ENCODE results near the gene RYR3. TPM values are rescaled to one million over a fixed set of nuclear protein-coding genes. Genes with fewer than 3 reads are reported as not detected.

RYR3 gene
- total RNA-seq, 4 donors from 2014 or later = 1.5 to 7.3 (median 1.9) TPM

DNA sequence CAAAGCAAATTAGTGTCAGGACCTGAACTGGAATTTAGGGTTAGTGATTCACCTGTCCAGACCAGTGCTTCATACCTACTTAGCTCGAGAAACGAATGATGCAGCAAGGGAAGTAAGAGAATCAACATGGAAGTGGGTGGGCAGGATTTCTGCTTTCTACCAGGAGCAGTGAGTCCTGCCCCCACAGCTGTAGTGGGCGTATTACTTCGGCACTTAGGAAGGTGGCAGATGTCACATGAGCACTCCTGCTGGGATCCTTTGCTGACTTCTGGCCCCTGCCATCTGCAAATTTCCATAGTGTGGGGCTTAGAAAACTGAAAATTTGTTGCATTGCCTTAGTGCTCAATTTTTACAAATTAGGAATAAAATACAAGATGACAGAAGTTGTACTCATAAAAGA is 31.2 kb downstream of the RYR3 start:
- TF ChIP-seq, protein P1, sequence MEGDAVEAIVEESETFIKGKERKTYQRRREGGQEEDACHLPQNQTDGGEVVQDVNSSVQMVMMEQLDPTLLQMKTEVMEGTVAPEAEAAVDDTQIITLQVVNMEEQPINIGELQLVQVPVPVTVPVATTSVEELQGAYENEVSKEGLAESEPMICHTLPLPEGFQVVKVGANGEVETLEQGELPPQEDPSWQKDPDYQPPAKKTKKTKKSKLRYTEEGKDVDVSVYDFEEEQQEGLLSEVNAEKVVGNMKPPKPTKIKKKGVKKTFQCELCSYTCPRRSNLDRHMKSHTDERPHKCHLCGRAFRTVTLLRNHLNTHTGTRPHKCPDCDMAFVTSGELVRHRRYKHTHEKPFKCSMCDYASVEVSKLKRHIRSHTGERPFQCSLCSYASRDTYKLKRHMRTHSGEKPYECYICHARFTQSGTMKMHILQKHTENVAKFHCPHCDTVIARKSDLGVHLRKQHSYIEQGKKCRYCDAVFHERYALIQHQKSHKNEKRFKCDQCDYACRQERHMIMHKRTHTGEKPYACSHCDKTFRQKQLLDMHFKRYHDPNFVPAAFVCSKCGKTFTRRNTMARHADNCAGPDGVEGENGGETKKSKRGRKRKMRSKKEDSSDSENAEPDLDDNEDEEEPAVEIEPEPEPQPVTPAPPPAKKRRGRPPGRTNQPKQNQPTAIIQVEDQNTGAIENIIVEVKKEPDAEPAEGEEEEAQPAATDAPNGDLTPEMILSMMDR (IDR thresholded peaks at IDR 0.05; ENCODE audit: low read depth) = no peak

DNA sequence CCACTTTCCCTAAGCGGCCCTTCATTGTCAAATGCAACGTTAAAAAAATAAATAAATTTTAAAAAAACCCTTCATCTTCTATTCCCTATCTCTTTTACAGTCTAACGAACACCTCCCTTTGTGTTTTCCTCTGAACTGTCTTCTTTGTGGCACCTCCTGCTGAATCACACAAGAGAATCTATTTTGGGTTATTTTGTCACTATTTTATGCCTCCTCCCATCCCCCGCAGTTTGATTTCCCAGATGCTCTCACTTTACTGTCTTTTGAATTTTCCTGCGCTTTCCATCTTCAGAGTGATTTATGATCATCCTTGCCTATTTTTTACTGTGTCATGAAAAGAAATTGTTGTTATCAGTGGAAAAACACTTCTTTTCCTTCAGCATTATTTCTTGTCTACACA is 32.5 kb downstream of the RYR3 start:
- TF ChIP-seq, protein P1 (IDR thresholded peaks at IDR 0.05; ENCODE audit: low read depth) = no peak

DNA sequence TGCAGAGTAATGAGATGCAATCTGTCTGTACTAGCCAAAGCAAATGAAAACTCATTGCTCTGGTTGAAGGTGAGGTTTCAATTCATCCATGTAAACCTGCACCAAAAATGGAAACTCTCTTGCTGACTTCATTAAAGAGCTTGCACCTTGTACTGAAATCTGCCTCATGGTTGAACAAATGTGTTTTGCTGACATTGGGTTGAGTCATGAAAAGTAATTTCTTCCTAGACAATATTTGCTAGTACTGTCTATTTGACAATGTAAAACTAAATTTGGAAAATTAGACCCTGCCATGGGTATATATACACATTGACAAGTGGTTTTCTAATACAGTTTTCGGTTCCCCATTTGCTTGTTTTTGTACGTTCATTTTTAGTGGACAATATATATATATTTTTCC is 33.3 kb downstream of the RYR3 start:
- TF ChIP-seq, protein P1 (IDR thresholded peaks at IDR 0.05; ENCODE audit: low read depth) = no peak

DNA sequence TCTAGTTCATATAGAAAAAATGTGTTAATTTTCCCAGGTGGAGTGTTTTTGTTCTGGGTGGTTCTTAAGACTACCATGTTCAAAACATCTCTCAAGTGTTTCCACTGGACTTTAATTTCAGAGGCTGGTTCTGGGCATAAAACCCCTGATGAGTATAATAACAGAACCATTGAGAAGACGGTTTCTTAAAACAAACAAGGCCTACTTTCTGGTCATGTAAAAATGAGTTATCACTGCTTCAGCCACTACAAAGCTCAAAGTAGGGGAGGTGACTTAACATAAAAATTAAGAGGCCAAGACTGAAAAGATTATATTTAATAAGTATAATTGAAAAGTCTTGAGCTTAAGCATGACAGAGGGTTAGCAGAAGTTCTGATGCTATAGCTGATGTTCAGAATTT is 33.8 kb downstream of the RYR3 start:
- TF ChIP-seq, protein P1 (IDR thresholded peaks at IDR 0.05; ENCODE audit: low read depth) = no peak

DNA sequence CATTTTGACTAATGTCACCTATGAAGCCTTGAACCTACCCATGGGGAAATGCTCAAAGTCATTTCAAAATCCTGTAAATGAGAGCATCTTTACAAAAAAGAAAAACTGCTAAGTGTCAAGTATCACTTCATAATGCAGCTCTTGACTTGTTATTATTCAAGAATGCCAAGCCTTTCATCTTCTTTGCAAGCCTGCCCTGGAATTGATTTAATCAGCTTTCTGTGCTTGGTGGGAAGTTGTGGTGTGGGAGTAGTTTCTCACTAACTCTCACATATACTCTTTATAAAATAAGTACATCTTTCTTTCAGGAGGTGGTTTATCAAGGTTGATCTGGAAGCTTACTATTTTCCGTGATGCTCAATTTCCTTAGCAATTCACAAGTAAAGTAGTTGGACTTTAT is 43.6 kb downstream of the RYR3 start:
- TF ChIP-seq, protein P1 (IDR thresholded peaks at IDR 0.05; ENCODE audit: low read depth) = no peak

DNA sequence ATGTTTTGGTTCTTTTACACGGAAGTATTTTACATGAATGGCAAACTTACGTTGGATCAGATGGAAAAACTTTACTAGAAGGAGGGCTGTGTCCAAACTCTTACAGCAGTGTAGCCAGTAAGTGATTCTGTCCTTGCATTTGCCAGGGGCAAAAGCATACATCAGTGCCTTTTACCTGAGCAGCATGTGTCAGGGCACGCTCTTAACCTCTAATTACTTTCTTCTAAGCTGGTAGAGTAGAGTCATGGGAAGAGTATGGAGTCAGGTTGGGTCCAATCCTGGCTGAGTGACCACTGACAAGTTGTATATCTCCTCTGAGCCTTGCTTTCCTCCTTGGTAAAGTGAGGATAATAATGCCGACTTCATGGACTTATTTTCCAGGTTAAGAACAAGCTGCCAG is 47.1 kb downstream of the RYR3 start:
- TF ChIP-seq, protein P1 (IDR thresholded peaks at IDR 0.05; ENCODE audit: low read depth) = no peak

DNA sequence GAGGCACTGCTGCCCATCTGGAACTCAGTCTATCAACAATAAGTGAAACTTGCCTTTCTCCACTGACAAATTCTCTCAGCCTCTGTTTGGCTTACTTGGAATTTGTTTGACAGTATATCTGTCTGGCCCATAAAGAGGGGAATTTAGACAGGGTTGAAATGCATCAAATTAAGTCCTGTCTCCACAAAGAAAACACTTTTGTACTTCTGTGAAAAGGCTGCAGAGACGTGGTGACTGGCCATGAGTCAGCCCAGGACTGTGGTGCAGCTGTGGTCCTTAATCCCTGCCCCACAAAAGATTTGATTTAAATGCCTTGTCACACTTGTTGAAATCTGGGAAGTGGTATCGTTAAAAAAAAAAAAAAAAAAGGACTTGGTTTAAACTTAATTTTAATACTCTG is 47.5 kb downstream of the RYR3 start:
- TF ChIP-seq, protein P1 (IDR thresholded peaks at IDR 0.05; ENCODE audit: low read depth) = no peak
